Panc1 (cell line): ENCODE measurements around the gene BICD1. TPM values are rescaled to one million over a fixed set of nuclear protein-coding genes. Genes with fewer than 3 reads are reported as not detected.

Experiments used
- ATAC-seq: fragments of 200-7000 bp; cut with Tn5 transposase; 2 replicates; pipeline ENCODE4 v1.9.1; 2020; ENCODE audit warnings: mild to moderate bottlenecking, moderate library complexity
- BruUV-seq: library from RNA; stranded (reverse); fragments of 400-500 nt; replicated peaks from 2 replicates; lab custom pipeline; 2021; lab: Mats Ljungman, UMichigan
- CTCF ChIA-PET: fragments of 300-600 bp; sonication (Branson Sonifier 250); formaldehyde crosslinking; loops from one replicate; lab custom pipeline; 2022; ENCODE audit warnings: antibody characterized with exemption; lab: Charles Lee
- POLR2A ChIA-PET: fragments of 300-600 bp; sonication (Branson Sonifier 250); formaldehyde crosslinking; loops from one replicate; lab custom pipeline; 2022; ENCODE audit warnings: antibody characterized with exemption; lab: Charles Lee
- DNase-seq: peaks from one replicate; pipeline ENCODE4 v3.0.0-alpha.2; 2010; ENCODE audit warnings: low read depth, low spot score
- H3K27ac ChIP-seq: 2 replicates; pipeline ENCODE4 v1.5.1; 2011; ENCODE audit warnings: mild to moderate bottlenecking, low read length, inconsistent platforms
- H3K27me3 ChIP-seq: fragments of 200-500 bp; sonication (Bioruptor generic); 2 replicates; pipeline ENCODE4 v1.6.0; 2014; ENCODE audit warnings: low read length, inconsistent platforms; ENCODE audit not compliant: control insufficient read depth, insufficient read depth
- H3K36me3 ChIP-seq: fragments of 200-500 bp; sonication (Bioruptor generic); 2 replicates; pipeline ENCODE4 v1.5.1; 2014; ENCODE audit warnings: inconsistent platforms, mild to moderate bottlenecking, low read length, moderate library complexity; ENCODE audit not compliant: control insufficient read depth, insufficient read depth
- H3K4me1 ChIP-seq: 2 replicates; pipeline ENCODE4 v1.5.1; 2011; ENCODE audit warnings: inconsistent platforms, mild to moderate bottlenecking, low read length, moderate library complexity; ENCODE audit not compliant: control insufficient read depth, insufficient read depth
- H3K4me3 ChIP-seq, 2 experiments: 2 replicates each; pipeline ENCODE4 v1.5.1; 2011 to 2012; ENCODE audit warnings: low read depth in 2 of 2, low read length in 2 of 2, mild to moderate bottlenecking in 2 of 2, inconsistent platforms in 1 of 2, moderate library complexity in 1 of 2
- H3K9me3 ChIP-seq: fragments of 200-500 bp; sonication (Bioruptor generic); 2 replicates; pipeline ENCODE4 v1.5.1; 2014; ENCODE audit warnings: low read depth, mild to moderate bottlenecking, inconsistent platforms, low read length, moderate library complexity; ENCODE audit not compliant: control insufficient read depth, insufficient read depth
- POLR2AphosphoS5 ChIP-seq: IDR thresholded peaks from 2 replicates; pipeline ENCODE4 v1.6.1; 2012; ENCODE audit warnings: mild to moderate bottlenecking, low read depth, low read length, moderate library complexity
- REST ChIP-seq, 2 experiments: IDR thresholded peaks; 2 replicates each; pipeline ENCODE4 v1.6.1; 2011 to 2012; ENCODE audit warnings: low read depth in 2 of 2, control low read depth in 1 of 2, low read length in 1 of 2, mild to moderate bottlenecking in 1 of 2, moderate library complexity in 1 of 2; ENCODE audit not compliant: insufficient read depth in 1 of 2
- SIN3A ChIP-seq: IDR thresholded peaks from 2 replicates; pipeline ENCODE4 v1.6.1; 2012; ENCODE audit warnings: low read depth, mild to moderate bottlenecking, low read length, moderate library complexity, borderline replicate concordance; ENCODE audit not compliant: insufficient read depth
- TCF7L2 ChIP-seq: IDR thresholded peaks from 2 replicates; pipeline ENCODE4 v1.6.1; 2011; ENCODE audit warnings: mild to moderate bottlenecking, low read depth, low read length, inconsistent platforms
- in situ Hi-C: cut with HindIII; loops from 2 replicates; pipeline ENCODE4 v1.10.0; 2016; ENCODE audit warnings: low sequenced_read_pairs, low pct_unique_long_range_greater_than_20kb
- intact Hi-C: fragments of 100-400 bp; cut with micrococcal nuclease; formaldehyde crosslinking; loops from one replicate; pipeline ENCODE4 v1.10.0; 2022; ENCODE audit not compliant: unreplicated experiment
- total RNA-seq: library from RNA; stranded (reverse); gene quantifications from one replicate; pipeline ENCODE4 v1.2.1, GENCODE V29; 2021; ENCODE audit not compliant: unreplicated experiment
- TF ChIP-seq, protein P1 (sequence below): fragments of 450-650 bp; IDR thresholded peaks from 2 replicates; pipeline ENCODE4 v1.5.1; 2017; ENCODE audit warnings: mild to moderate bottlenecking

BICD1 gene
- total RNA-seq, 1 experiment from 2014 or later, result 40.0 TPM

DNA sequence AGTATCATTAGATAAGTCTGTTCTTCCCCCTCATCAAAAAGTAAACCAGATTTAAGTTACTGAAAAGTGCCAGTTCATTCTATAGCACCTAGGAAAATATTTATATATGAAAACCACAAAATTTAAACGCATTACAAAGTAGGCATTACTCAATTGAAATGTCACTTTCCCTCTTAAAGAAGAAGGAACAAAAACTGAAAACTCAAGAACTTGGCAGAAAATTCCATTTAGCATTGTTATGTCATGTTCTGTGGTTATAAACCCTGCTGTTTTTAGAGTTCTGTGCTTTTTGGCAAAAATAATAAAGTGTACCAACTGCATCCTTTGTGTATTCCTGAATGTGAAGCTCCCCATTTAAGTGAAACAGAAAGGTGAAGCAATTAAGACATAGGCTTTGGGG is 296.3 kb downstream of the BICD1 start:
- Histone ChIP-seq H3K9me3 (no peaks in the 10 kb centered on the region), H3K36me3 (no peaks in the 10 kb centered on the region; the same call in 1 of the 2 replicates), H3K27me3 (0 out of 2 replicates have a peak, but pooled peaks cover 4% of the 10 kb centered on the region), H3K4me3 (no peak overlapping the region), H3K4me1 (peaks cover 7% of the 10 kb centered on the region), H3K27ac (no peak overlapping the region)
- TF ChIP-seq SIN3A (no peak), TCF7L2 (no peak), REST (IDR thresholded peaks at IDR 0.05; ENCODE audit: insufficient read depth in 1 of 2, low read depth in 2 of 2, low read length in 1 of 2) (no peak), POLR2AphosphoS5 (no peak)
- TF ChIP-seq, protein P1, sequence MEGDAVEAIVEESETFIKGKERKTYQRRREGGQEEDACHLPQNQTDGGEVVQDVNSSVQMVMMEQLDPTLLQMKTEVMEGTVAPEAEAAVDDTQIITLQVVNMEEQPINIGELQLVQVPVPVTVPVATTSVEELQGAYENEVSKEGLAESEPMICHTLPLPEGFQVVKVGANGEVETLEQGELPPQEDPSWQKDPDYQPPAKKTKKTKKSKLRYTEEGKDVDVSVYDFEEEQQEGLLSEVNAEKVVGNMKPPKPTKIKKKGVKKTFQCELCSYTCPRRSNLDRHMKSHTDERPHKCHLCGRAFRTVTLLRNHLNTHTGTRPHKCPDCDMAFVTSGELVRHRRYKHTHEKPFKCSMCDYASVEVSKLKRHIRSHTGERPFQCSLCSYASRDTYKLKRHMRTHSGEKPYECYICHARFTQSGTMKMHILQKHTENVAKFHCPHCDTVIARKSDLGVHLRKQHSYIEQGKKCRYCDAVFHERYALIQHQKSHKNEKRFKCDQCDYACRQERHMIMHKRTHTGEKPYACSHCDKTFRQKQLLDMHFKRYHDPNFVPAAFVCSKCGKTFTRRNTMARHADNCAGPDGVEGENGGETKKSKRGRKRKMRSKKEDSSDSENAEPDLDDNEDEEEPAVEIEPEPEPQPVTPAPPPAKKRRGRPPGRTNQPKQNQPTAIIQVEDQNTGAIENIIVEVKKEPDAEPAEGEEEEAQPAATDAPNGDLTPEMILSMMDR, result no peak
- DNase-seq, result no peak
- BruUV-seq, result TSS peak; percentile 40
- ChIA-PET CTCF (no interaction called here), POLR2A (no interaction called here)
- intact Hi-C loops, result no loop called here
- ATAC-seq, result no peak
- in situ Hi-C loops, result no loop called here

GRCh38 chr12:32407795-32408194 is 301.1 kb downstream of the BICD1 start:
- ATAC-seq, result no peak
- Histone ChIP-seq H3K27ac (no peak overlapping the region), H3K9me3 (no peaks in the 10 kb centered on the region), H3K4me1 (no peaks in the 10 kb centered on the region), H3K27me3 (no peaks in the 10 kb centered on the region), H3K4me3 (no peak overlapping the region), H3K36me3 (no peaks in the 10 kb centered on the region)
- intact Hi-C loops, result no loop called here
- ChIA-PET POLR2A (no interaction called here), CTCF (no interaction called here)
- in situ Hi-C loops, result no loop called here
- BruUV-seq, result no TSS peak
- no peak for DNase-seq
- TF ChIP-seq POLR2AphosphoS5 (no peak), REST (IDR thresholded peaks at IDR 0.05; ENCODE audit: insufficient read depth in 1 of 2, low read depth in 2 of 2, low read length in 1 of 2) (no peak), SIN3A (no peak), TCF7L2 (no peak)
- TF ChIP-seq, protein P1, result no peak
